22Rv1 (cell line): ENCODE data around the gene IPCEF1.

Experiments
- H3K27ac ChIP-seq: fragments of 450-650 bp; 2 replicates; pipeline ENCODE4 v1.5.1; 2017
- ZFX ChIP-seq: fragments of 450-650 bp; IDR thresholded peaks from 2 replicates; pipeline ENCODE4 v1.6.1; 2017; ENCODE audit warnings: antibody characterized with exemption, borderline replicate concordance
- TF ChIP-seq, protein P1 (sequence below): fragments of 450-650 bp; IDR thresholded peaks from 2 replicates; pipeline ENCODE4 v1.5.1; 2017; ENCODE audit warnings: mild to moderate bottlenecking

IPCEF1 gene

GRCh38 chr6:154397491-154398195, 41.0 kb upstream of the IPCEF1 start:
- H3K27ac ChIP-seq, result no peak overlapping the region
- TF ChIP-seq, protein P1, sequence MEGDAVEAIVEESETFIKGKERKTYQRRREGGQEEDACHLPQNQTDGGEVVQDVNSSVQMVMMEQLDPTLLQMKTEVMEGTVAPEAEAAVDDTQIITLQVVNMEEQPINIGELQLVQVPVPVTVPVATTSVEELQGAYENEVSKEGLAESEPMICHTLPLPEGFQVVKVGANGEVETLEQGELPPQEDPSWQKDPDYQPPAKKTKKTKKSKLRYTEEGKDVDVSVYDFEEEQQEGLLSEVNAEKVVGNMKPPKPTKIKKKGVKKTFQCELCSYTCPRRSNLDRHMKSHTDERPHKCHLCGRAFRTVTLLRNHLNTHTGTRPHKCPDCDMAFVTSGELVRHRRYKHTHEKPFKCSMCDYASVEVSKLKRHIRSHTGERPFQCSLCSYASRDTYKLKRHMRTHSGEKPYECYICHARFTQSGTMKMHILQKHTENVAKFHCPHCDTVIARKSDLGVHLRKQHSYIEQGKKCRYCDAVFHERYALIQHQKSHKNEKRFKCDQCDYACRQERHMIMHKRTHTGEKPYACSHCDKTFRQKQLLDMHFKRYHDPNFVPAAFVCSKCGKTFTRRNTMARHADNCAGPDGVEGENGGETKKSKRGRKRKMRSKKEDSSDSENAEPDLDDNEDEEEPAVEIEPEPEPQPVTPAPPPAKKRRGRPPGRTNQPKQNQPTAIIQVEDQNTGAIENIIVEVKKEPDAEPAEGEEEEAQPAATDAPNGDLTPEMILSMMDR, result no peak
- no peak for TF ChIP-seq ZFX

GRCh38 chr6:154395878-154396277, 39.3 kb upstream of the IPCEF1 start:
- TF ChIP-seq, protein P1, result no peak
- no peak for TF ChIP-seq ZFX
- H3K27ac ChIP-seq, result no peak overlapping the region

GRCh38 chr6:154395316-154395715, 38.7 kb upstream of the IPCEF1 start:
- no peak for TF ChIP-seq ZFX
- TF ChIP-seq, protein P1, result no peak

GRCh38 chr6:154394571-154394970, 38.0 kb upstream of the IPCEF1 start:
- no peak overlapping the region for H3K27ac ChIP-seq
- TF ChIP-seq, protein P1, result no peak
- no peak for TF ChIP-seq ZFX

More at GRCh38 chr6:154395316-154395715, 38.7 kb upstream of the IPCEF1 start:
- H3K27ac ChIP-seq, result no peak overlapping the region

DNA sequence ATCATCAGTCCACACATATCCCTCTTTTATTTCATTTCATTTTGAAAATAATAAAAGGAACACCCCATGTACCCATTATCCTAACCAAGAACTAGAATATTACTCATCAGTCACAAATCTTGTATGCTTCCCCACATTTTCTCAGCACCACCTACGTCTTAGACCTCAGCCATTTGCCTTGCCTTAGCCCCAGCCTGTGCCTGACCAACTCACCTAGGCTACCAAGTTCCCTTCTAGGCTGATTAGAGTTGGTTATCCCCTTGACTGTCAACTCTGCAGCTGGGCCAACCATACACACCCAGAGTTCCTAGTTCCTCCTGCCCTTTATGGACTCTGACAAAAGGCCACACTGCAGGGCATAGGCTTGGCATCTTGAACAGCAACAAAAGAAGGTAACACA, 33.4 kb upstream of the IPCEF1 start:
- no peak overlapping the region for H3K27ac ChIP-seq
- TF ChIP-seq, protein P1, result no peak
- TF ChIP-seq ZFX, result no peak

- TF ChIP-seq ZFX, result no peak
- TF ChIP-seq, protein P1, result no peak
- H3K27ac ChIP-seq, result no peak overlapping the region
Measured at GRCh38 chr6:154388803-154389202, 32.2 kb upstream of the IPCEF1 start.

GRCh38 chr6:154386848-154387717, 30.5 kb upstream of the IPCEF1 start:
- TF ChIP-seq ZFX, result no peak
- TF ChIP-seq, protein P1, result no peak
- H3K27ac ChIP-seq, result no peak overlapping the region
